ENCODE data around the gene FBXL17. TPM values are rescaled to one million over a fixed set of nuclear protein-coding genes. Genes with fewer than 3 reads are reported as not detected.
A peak's percentile ranks its signal among the peaks of the same experiment; 100 is the strongest.

Gene FBXL17
- total and polyA plus RNA-seq, 2 of the 4 experiments (the other 2 are of a cell fraction): 3.9 to 8.1 TPM

- no peak for DNase-seq
- H2AFZ ChIP-seq (replicated peaks; ENCODE audit: low read length, poor library complexity): no peak overlapping the region
- H2AK5ac ChIP-seq (ENCODE audit: low read depth, low read length): no peak overlapping the region
- POLR2A ChIA-PET (ENCODE audit: unreplicated experiment): no interaction called here
- H3K56ac ChIP-seq (ENCODE audit: extremely low read depth, insufficient read depth, low read length): no peak overlapping the region
- CTCF ChIA-PET: no interaction called here
- H3K9me1 ChIP-seq (ENCODE audit: insufficient read depth, low read length): no peaks in the 10 kb centered on the region
- no peak overlapping the region for H3K14ac ChIP-seq (replicated peaks; ENCODE audit: low read depth, low read length)
- no peaks in the 10 kb centered on the region for H3K27me3 ChIP-seq (ENCODE audit: control insufficient read depth, insufficient read depth, low read length)
- TF ChIP-seq, protein P1, sequence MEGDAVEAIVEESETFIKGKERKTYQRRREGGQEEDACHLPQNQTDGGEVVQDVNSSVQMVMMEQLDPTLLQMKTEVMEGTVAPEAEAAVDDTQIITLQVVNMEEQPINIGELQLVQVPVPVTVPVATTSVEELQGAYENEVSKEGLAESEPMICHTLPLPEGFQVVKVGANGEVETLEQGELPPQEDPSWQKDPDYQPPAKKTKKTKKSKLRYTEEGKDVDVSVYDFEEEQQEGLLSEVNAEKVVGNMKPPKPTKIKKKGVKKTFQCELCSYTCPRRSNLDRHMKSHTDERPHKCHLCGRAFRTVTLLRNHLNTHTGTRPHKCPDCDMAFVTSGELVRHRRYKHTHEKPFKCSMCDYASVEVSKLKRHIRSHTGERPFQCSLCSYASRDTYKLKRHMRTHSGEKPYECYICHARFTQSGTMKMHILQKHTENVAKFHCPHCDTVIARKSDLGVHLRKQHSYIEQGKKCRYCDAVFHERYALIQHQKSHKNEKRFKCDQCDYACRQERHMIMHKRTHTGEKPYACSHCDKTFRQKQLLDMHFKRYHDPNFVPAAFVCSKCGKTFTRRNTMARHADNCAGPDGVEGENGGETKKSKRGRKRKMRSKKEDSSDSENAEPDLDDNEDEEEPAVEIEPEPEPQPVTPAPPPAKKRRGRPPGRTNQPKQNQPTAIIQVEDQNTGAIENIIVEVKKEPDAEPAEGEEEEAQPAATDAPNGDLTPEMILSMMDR (conservative IDR thresholded peaks at IDR 0.05; ENCODE audit: low read depth, low read length): peak; percentile 18; the same call in 1 of the 2 replicates
- TF ChIP-seq RFX5 (IDR thresholded peaks at IDR 0.05; ENCODE audit: low read depth, low read length): no peak
- TF ChIP-seq FOS (IDR thresholded peaks at IDR 0.05; ENCODE audit: low read depth, low read length): no peak
- TF ChIP-seq MXI1 (IDR thresholded peaks at IDR 0.05; ENCODE audit: borderline replicate concordance, low read depth, low read length): no peak
- TF ChIP-seq POLR2A (IDR thresholded peaks at IDR 0.05; ENCODE audit: low read depth, low read length): no peak
- TF ChIP-seq BHLHE40 (IDR thresholded peaks at IDR 0.05; ENCODE audit: low read depth, low read length): no peak
- H4K91ac ChIP-seq (ENCODE audit: insufficient read depth, low read depth, low read length): no peak overlapping the region
- H3K79me1 ChIP-seq (ENCODE audit: low read depth in 1 of 2, low read length in 2 of 2): no peaks in the 10 kb centered on the region; a peak in 1 of 4 replicates
- H2AK9ac ChIP-seq (replicated peaks; ENCODE audit: low read depth, low read length, poor library complexity): no peak overlapping the region
- dilution Hi-C loops (cut with HindIII; ENCODE audit: low sequenced_read_pairs, unreplicated experiment) (no loop called here), intact Hi-C loops (cut with micrococcal nuclease) (loop anchor here (1.0 kb wide), 1 partner anchor 528 kb away; no protein-coding TSS in a partner anchor), in situ Hi-C loops (cut with MboI; ENCODE audit: low sequenced_read_pairs) (no loop called here)
- ATAC-seq (ENCODE audit: low read depth): no peak
- no peak overlapping the region for H3K4ac ChIP-seq (ENCODE audit: low read depth, low read length)
- no peak overlapping the region for H2BK20ac ChIP-seq (ENCODE audit: low read depth, low read length)
- no peaks in the 10 kb centered on the region for H3K4me1 ChIP-seq (ENCODE audit: control insufficient read depth, insufficient read depth, low read length)
- no peak overlapping the region for H3K27ac ChIP-seq (ENCODE audit: insufficient read depth, low read length)
- no peak overlapping the region for H3K18ac ChIP-seq (ENCODE audit: low read depth, low read length)
- no peak overlapping the region for H2BK5ac ChIP-seq (ENCODE audit: low read depth, low read length, poor library complexity, severe bottlenecking)
- no peaks in the 10 kb centered on the region for H4K20me1 ChIP-seq (ENCODE audit: insufficient read depth, low read length)
- H3K4me2 ChIP-seq (ENCODE audit: low read depth, low read length): no peak overlapping the region
- no peak overlapping the region for H4K5ac ChIP-seq (ENCODE audit: low read depth, low read length)
- H3K23ac ChIP-seq (ENCODE audit: low read depth, low read length): no peak overlapping the region
- H3K9me3 ChIP-seq (ENCODE audit: control insufficient read depth, insufficient read depth, low read length): no peaks in the 10 kb centered on the region
- H4K8ac ChIP-seq (ENCODE audit: low read depth in 2 of 2, low read length in 2 of 2): no peak overlapping the region
- H2BK15ac ChIP-seq (ENCODE audit: low read depth, low read length): no peak overlapping the region
- BruUV-seq (replicated peaks): no TSS peak
- no peak overlapping the region for H3K4me3 ChIP-seq (ENCODE audit: insufficient read depth, low read depth, low read length)
- H3K9ac ChIP-seq (ENCODE audit: low read depth, low read length): no peak overlapping the region
- no peaks in the 10 kb centered on the region for H3K36me3 ChIP-seq (ENCODE audit: control insufficient read depth, insufficient read depth, low read length)
- H2BK120ac ChIP-seq (ENCODE audit: low read depth, low read length): no peak overlapping the region
These were observed 180.2 kb downstream of the FBXL17 start for GRCh38 chr5:108201721-108202120.

Measured in IMR-90 (cell line).